ENCODE results near the gene BNIP3.

The BNIP3 gene

GRCh38 chr10:131981429-131982184 lies at the start of gene BNIP3:
TSS of gene BNIP3 (minus strand) at chr10:131981923. CDS start at chr10:131981806, 117 bp downstream.
- in situ Hi-C loops (cut with MboI; ENCODE audit: low sequenced_read_pairs) = no loop called here

GRCh38 chr10:132030898-132031463 lies 49.3 kb upstream of the BNIP3 start:
- in situ Hi-C loops (cut with MboI; ENCODE audit: low sequenced_read_pairs) = no loop called here

- in situ Hi-C loops (cut with MboI; ENCODE audit: low sequenced_read_pairs) = no loop called here
These were observed 47.0 kb upstream of the BNIP3 start for GRCh38 chr10:132028706-132029105.

DNA sequence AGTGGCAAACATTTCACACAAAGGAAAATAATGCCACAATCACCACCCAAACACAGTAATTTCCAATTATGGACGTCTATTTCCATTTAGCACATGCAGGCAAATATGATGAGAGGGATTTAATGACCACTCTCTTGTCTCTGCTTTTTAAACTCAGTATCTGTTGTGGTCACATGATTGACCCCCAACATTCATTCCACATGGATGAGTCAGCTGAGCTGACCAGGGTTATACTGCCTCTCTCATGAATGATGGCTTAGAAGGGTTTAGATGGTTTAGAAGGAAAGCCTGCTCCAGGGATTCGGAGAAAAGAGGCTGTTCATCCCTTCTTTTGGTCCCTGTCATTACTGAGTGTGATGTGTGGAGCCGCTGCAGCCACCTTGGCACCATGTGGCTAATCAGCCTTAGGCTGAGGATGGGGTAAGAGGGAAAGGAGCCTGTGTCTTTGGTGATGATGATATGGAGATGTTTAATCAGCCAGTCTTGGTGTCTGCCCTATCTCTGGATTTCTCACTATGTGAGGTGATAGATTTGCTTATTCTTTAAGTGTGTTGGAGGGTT lies 45.8 kb upstream of the BNIP3 start:
- in situ Hi-C loops (cut with MboI; ENCODE audit: low sequenced_read_pairs) = no loop called here

GRCh38 chr10:132023092-132023811 lies 41.5 kb upstream of the BNIP3 start:
- in situ Hi-C loops (cut with MboI; ENCODE audit: low sequenced_read_pairs) = no loop called here

DNA sequence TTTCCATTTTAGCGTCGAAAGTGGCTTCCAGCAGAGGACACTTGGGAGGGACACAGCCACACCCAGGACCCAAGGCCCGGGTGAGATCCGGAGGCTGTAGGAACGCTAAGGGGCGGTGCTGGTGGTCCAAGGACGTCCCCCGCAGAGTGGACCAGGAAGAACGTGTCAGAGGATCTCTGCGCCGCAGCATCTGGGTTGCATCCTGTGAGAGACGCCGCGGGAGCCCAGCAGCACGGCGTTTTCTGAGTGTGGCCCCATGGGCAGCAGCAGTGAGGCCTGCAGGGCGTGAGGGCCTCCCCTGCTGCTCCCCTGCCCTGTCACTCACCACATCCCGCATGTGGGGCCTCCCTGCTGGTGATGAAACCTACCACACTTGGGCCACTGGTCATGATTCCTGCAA lies 40.5 kb upstream of the BNIP3 start:
- in situ Hi-C loops (cut with MboI; ENCODE audit: low sequenced_read_pairs) = no loop called here

- in situ Hi-C loops (cut with MboI; ENCODE audit: low sequenced_read_pairs) = no loop called here
These were observed 39.9 kb upstream of the BNIP3 start for GRCh38 chr10:132021504-132022143.

- in situ Hi-C loops (cut with MboI; ENCODE audit: low sequenced_read_pairs) = no loop called here
These were observed 39.3 kb upstream of the BNIP3 start for GRCh38 chr10:132021046-132021445.

DNA sequence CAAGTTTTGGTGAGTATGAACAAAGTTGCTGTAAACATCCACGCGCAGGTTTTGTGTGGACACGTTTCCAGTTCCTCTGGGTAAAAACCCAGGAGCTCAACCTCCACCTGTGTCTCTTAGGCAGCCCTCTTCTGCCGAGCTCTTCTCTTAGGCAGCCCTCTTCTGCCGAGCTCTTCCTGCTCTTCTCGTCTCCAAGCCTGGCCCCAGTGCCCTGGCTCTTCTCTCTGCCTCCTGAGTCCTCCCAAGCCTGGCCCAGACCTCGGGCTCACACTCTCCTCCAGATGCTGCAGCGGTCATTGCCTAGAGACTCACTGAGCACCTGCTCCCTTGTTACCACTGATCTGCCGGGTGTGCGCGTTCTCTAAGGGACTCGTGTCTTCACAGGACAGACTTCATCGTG lies 38.7 kb upstream of the BNIP3 start:
- in situ Hi-C loops (cut with MboI; ENCODE audit: low sequenced_read_pairs) = no loop called here

DNA sequence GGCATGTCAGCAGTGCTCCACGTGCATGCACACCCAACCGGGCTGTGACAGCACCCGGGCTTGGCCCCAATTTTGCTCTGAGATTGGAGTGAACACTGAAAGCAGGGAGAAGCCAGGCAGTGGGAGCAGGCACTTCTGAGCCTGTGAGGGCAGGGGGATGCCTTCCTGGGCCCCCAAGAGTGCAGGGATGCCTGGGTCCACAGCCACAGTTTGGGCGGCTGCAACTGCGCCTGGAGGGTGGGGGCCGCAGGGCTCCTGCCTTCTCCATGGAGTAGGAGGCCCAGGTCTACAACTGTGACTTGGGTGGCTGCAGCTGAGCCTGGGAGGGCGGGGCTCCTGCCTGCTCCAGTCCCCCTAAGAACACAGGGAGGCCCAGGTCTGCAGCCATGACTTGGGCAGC lies 37.6 kb upstream of the BNIP3 start:
- in situ Hi-C loops (cut with MboI; ENCODE audit: low sequenced_read_pairs) = no loop called here

DNA sequence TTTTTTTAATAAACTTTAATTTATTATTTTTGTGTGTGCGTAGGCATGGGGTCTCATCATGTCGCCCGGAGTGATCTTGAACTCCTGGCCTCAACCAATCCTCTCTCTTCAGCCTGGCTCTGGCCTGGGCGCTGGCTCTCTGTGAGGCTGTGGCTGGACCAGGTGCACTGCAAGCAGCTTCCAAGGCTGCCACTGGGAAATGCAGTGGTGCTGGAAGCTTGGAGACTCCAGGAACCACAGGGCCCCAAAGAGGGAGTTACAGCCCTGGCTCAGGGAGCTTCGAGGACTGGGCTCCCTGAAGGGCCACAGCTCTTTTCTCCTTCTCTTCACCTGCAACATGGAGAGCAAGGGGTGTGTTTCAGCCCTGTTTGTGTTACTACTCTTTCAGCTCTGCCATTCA lies 36.7 kb upstream of the BNIP3 start:
- in situ Hi-C loops (cut with MboI; ENCODE audit: low sequenced_read_pairs) = no loop called here

GRCh38 chr10:132016514-132016913 lies 34.8 kb upstream of the BNIP3 start:
- in situ Hi-C loops (cut with MboI; ENCODE audit: low sequenced_read_pairs) = no loop called here

DNA sequence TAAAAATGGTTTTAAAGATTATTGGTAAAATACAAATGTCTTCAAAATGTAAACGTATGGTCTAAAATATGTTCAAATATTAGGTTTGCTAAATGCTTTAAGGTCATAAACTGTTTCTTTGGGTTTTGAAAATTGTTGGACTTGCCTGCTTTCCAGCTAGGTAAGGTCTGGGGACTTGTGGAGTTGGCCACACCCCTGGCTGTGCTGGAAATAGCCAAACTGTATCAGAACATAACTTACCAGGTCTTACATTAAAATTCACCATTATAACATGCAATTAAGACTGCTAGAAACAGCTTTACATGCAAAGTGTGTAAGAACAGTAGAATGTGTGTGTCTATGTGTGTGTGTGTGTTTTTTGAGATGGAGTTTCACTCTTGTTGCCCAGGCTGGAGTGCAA lies 29.7 kb upstream of the BNIP3 start:
- in situ Hi-C loops (cut with MboI; ENCODE audit: low sequenced_read_pairs) = no loop called here

GRCh38 chr10:132011024-132011423 lies 29.3 kb upstream of the BNIP3 start:
- in situ Hi-C loops (cut with MboI; ENCODE audit: low sequenced_read_pairs) = no loop called here

- in situ Hi-C loops (cut with MboI; ENCODE audit: low sequenced_read_pairs) = no loop called here
These were observed 28.8 kb upstream of the BNIP3 start for GRCh38 chr10:132010483-132010882.

DNA sequence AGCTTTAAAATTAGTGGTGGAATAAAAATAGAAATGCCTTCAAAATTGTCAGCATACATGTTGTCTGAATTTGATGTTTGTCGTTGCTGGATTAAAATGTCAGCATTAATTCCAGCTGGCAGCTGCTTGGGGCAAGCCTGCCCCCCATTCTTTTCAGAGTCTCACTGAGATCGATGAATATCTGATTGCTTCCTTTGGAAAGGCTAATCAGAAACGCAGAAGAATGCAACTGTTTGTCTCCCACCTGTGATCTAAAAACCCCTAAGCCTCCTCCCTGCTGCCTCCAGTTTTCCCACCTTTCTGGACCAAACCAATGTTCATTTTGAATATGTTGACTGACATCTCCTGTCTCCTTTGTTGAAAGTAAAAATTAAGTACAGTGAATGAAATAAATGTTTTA lies 27.9 kb upstream of the BNIP3 start:
- in situ Hi-C loops (cut with MboI; ENCODE audit: low sequenced_read_pairs) = no loop called here

GRCh38 chr10:132007681-132008080 lies 26.0 kb upstream of the BNIP3 start:
- in situ Hi-C loops (cut with MboI; ENCODE audit: low sequenced_read_pairs) = no loop called here

DNA sequence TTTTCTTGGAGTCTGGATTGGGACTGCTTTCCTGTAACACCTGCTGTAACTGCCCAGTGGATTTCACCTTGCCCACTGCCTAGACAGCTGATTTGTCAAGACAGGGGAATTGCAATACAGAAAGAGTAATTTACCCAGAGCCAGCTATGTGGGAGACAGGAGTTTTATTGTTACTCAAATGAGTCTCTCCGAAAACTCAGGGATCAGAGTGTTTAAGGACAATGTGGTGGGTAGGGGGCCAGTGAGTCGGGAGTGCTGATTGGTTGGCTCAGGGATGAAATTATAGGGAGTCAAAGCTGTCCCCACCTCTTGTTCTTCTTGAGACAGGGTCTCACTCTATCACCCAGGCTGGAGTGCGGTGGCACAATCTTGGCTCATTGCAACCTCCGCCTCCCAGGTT lies 25.2 kb upstream of the BNIP3 start:
- in situ Hi-C loops (cut with MboI; ENCODE audit: low sequenced_read_pairs) = no loop called here

DNA sequence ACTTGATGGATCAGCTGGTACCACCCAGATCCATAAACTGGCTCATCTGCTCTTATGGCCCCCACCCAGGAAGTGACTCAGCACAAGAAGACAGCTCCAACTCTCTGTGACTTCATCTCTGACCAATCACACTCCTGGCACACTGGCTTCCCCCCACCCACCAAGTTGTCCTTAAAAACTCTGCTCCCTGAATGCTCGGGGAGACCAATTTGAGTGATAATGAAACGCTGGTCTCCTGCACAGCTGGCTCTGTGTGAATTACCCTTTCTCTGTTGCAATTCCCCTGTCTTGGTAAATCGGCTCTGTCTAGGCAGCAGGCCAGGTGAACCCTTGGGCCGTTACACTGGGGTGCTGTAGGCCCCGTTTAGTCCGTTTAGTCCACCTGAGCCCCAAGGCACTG lies 23.4 kb upstream of the BNIP3 start:
- in situ Hi-C loops (cut with MboI; ENCODE audit: low sequenced_read_pairs) = no loop called here

DNA sequence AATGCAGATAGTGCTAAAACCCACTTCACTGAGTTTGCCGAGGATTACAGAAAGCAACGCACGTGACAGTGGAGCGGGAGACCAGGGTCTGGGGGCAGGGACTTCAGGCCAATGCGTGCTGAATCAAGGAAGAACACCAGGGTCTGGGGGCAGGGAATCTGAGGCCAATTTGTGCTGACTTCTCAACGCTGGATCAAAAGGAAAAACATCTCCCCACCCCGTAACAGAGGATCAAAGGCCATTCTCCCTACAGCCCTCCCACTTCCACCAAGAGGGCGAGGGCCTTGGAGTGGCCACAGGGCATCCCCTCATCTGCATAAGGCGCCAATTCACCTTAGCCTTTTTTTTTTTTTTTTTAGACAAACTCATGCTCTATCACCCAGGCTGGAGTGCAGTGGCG lies 22.3 kb upstream of the BNIP3 start:
- in situ Hi-C loops (cut with MboI; ENCODE audit: low sequenced_read_pairs) = no loop called here

DNA sequence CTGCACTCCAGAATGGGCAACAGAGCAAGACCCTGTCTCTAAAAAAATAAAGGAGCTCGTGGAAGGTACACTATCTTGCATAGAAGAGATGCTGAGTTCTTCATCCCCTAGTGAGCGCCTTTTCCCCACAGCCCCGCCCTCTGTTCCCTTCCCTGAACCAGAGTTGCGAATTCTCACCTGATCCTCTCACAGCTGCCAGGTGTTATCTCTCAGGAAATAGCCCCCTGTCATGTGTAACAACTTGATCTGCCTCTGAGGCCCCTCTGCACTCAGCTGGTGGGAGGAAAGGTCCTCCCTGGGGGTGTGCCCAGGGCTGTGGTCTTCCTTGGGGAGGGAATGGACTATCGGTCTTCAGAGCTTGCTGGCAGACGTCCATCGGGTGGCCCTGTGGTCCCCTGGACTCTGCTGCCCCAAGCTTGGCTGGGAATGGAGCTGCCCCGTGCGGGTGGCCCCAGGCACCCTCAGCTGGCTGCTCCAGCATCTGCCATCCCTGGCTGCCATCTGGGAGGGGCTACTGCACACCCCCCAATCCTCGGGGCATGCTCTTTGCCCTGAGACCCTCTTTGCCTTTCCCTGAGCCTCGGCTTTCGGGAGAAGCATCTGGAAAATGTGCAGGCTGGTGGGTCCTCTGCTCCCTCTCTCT lies 21.7 kb upstream of the BNIP3 start:
- in situ Hi-C loops (cut with MboI; ENCODE audit: low sequenced_read_pairs) = no loop called here
